ENCODE data around the gene RABGAP1L.

RABGAP1L gene

DNA sequence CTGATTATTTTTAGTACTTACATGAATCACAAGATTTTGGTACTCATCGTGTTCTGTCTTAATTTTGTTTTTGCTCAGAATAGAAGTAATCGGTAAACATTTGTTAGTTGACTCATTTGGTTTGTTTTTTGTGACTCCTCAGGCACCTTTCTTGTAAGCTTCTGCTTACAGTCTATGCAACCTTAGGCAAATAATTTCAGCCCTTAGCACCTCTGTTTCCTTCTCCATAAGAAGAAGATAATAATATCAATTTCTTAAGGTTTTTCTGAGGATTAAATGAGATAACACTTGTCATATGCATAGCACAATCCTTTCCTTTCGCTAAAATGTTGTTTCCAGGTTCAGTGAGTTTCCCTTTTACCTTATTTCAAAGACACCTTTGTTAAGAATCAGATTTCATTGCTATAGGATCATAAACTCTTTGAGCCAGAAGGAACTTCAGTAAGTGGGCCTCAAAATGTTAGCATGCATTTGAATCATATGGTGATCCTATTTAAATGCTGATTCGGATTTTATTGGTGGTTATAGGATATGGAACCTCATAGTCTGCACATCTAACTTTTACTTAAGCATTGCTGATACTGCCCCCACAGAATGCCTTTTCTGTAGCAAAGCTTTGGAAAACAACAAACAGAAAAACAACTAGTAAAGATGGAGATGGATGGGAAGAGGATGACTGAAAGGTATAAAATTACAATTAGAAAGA lies 567.7 kb downstream of the RABGAP1L start:
- DNase-seq, result no peak

DNA sequence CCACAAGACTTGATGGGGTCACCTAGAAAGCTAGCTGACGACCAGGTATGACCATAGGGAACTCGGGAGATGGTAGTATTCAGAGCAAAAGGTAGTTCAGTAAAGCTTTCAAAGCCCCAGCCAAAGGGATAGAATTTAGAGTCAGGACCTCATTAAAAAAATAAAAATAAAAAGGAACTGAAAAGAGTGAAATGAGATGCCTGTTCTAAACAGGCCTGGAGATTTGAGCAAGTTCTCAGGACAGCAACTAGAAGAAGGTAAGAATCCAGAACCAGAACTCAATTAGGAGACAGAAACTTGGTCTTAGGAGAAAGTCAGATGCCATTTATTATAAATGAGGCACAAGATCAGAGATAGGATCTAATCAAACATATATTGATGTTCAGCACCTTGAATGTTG lies 575.0 kb downstream of the RABGAP1L start:
- DNase-seq, result no peak

DNA sequence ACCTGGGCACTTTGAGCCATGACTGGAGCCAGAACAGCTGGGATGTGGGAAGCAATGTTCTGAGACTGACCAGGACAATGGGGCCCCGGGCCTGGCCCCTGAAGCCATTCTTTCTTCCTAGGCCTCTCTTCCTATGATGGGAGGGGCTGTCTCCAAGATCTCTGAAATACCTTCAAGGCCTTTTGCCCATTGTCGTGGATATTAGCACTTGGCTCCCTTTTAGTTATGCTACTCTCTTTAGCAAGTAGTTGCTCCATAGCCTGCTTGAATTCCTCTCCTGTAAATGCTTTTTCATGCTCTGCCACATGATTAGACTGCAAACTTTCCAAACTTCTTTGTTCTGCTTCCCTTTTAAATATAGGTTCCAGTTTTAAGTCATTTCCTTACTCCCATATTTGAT lies 577.5 kb downstream of the RABGAP1L start:
- no peak for DNase-seq

DNA sequence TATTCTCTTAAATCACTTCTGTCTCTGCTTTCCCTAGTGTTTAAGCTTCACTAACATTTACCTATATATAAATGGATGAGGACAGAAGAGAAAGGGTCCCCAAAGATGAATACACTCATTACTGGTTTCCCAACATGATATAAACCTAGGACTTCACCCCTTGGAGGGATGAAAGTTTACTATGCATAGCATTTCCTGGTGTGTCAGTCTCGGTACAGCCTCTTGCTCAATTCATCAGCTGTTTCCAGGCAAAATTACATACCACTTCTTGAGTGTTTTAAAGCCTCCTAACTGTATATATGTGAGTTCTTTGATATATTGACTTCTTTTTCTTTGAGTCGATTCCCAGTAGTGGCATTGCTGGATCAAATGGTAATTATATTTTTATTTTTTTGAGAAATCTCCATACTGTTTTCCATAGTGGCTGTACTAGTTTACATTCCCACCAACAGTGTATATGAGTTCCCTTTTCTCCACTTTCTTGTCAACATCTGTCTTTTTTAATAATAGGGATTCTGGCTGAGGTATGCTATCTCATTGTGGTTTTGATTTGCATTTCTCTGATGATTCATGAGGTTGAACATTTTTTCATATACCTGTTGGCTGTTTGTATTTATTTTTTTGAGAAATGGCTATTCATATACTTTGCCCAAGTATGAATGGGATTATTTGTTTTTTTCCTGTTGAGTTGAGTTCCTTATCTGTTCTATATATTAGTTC lies 581.1 kb downstream of the RABGAP1L start:
- DNase-seq, result no peak

- DNase-seq, result no peak
These were observed 583.7 kb downstream of the RABGAP1L start for GRCh38 chr1:174742805-174743653.

DNA sequence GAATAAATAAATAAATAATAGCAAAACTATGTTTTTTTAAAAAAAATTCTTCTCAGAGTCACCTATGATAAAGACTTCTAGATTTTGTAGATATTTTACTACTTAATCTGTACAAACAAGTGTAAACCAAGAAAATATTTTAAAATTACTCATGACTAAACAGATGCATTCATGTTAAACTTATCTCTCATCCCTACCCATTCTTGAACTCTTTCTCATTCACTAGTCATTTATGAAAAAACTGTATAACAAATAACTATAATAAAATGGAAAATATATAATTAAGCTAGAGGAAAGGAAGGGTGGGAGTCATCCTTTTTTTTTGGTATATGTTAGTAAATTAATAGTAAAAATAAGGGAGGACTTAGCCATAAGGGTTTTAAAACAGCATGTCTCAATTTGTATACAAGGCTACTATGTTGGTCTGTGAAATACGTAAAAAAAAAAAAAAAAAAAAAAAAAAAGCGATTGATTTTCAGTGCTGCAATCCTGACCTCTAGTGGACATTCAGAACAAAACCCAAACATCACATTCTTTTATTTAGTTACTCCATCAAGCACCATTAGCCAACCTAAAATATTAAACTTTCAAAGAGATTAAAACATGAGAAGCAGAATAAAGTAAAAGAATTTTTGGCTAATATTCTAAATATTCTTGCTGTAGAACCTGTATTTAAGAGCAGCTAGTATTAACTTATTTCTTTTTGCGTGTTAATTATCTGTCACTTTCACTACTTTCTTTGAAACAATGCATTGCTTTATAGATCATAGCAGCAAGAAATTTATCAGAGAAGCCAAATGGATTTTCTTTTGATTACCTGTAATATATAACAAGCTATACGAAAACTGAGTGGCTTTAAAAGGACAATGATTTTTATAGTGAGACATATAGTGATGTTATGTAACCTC lies 584.6 kb downstream of the RABGAP1L start:
- no peak for DNase-seq

GRCh38 chr1:174744886-174745285 lies 585.6 kb downstream of the RABGAP1L start:
- DNase-seq, result no peak

GRCh38 chr1:174746024-174746808 lies 586.9 kb downstream of the RABGAP1L start:
- DNase-seq, result no peak

DNA sequence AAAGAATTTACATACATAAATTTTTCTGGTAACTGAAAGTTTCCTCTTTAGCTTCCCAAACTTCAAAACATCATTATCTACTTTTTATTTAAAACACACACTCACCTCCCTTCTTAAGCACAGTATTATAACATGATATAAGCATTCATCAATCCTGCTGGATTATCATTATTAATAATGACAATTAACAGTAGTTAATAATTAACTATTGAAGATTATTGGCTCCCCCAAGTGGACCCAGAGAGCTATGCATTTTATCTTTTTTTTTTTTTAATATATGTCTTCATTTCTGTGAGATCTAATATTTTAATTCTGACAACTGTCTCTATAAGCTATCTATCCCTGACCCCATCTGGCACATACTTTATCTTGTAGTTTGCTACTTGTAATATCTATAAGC lies 588.3 kb downstream of the RABGAP1L start:
- DNase-seq, result no peak

DNA sequence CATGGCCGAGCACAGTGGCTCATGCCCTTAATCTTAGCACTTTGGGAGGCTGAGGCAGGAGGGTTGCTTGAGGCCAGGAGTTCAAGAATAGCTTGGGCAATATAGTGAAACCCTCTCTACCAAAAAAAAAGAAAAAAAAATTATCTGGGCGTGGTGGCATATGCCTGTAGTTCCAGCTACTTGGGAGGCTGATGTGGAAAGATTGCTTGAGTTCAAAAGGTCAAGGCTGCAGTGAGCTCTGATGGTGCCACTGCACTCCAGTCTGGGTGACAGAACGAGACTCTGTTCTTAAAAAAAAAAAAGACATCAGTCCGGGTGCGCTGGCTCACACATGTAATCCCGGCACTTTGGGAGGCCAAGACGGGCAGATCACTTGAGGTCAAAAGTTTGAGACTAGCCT lies 589.3 kb downstream of the RABGAP1L start:
- no peak for DNase-seq

DNA sequence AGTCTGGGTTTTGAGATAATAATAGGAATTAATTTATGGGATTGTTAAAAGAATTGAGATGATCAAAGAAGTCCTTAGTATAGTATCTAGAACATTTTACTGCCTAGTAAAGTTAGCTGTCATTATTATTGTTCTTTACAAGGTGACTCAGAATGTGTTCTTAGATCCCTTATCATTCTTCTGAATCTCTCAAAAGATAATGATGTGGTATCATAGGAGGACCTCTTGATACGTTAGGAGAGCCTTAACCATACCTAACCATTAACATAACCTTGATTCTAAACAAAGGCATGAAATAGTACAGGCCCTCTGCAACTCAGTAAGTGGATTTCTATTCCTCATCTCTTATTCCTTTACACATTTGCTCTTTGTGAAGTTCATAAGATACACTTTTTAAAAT lies 593.8 kb downstream of the RABGAP1L start:
- no peak for DNase-seq

GRCh38 chr1:174761335-174761734 lies 602.0 kb downstream of the RABGAP1L start:
- no peak for DNase-seq

DNA sequence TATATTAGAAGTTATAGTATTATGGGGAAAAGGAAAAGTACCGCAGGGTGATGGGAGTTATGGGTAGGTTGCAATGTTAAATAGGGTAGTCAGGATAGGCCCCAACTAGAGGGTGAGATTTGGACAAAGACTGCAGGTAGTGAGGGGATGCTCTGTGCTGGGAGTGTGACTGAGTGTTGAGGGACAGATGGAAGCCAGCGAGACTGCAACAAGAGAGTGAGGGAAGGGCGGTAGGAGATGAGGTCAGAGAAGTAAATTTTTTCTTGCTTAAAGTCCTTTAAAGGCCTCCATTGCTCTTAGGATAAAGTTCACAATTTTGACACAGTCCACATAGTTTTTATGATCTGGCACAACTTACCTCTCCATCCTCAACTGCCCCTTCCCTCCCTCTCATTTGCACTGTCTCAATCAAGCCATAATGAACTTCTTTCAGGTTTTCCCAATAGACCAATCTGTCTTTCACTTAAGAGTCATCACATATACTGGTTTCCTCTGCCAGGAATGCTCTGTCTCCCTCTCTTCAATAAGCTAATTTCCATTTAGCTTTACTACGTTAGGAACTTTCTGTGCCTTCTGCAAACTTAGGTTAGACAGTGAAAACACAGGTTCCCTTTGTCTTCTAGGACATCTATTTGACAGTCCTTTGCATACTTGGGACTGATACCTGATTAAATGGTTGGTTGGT lies 602.7 kb downstream of the RABGAP1L start:
- no peak for DNase-seq

- no peak for DNase-seq
These were observed 604.9 kb downstream of the RABGAP1L start for GRCh38 chr1:174764191-174764590.

GRCh38 chr1:174766727-174767126 lies 607.4 kb downstream of the RABGAP1L start:
- no peak for DNase-seq

GRCh38 chr1:174768516-174768915 lies 609.2 kb downstream of the RABGAP1L start:
- no peak for DNase-seq

- DNase-seq, result no peak
These were observed 609.6 kb downstream of the RABGAP1L start for GRCh38 chr1:174768949-174769348.

GRCh38 chr1:174769961-174770549 lies 610.7 kb downstream of the RABGAP1L start:
- DNase-seq, result no peak

DNA sequence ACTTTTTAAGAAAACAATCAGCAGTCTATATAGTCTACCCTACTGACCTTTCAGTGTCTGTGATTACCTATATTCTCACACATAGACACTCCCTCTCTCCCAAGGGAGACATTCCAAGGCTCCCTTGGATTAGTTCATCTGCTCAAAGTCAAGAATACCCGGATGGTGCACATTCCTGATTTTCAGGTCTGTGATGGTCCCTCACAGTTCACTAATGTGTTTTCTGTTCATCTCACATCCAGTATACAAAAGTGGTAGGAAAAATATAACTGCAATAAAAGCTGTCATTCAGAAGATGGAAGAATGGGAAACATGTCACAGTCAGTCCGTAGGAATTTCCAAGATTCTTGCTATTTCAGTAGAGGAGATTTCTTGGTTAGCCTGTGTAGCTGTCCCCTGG lies 616.3 kb downstream of the RABGAP1L start:
- no peak for DNase-seq

DNA sequence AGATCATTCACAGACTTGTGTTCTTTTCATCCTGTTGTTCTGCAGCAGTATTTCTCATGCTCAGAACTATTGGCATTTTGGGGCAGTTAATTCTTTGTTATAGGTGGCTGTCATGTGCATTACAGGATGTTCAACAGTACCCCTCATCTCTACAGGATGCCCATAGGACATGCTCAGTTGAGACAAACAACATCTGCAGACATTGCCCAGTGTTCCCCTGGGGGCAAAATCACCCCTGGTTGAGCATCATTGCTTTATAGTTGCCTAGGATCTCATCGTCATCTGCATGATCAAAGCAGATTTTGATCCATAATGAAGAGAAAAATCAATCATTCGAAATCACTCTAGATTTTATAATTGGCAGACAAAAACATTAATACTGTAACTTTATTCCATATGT lies 617.9 kb downstream of the RABGAP1L start:
- DNase-seq, result no peak

DNA sequence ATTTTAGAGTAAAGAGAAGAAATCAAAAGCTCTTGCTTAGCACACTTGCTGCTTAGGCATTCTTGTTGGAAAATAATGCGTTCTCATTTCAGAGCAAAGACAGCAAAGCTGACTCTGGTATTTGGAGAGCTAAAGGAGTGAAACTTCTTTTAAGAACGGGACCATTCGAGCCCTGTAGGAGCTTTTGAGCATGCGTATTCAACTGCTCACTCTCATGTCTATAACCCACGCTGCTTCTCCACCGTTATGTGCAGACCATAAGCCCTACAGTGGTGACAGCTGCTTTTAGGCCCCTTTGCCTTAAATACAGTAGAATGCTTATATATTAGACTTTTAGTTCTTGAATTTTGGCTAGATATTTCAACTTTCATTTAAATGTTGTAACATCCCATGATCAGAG lies 626.2 kb downstream of the RABGAP1L start:
- DNase-seq, result no peak

All from activated CD8-positive, alpha-beta memory T cell treated with anti-CD3 and anti-CD28 coated beads, Interleukin-2, amount 50 U/mL, for 48 hours (primary cell).